D721Med (cell line): ENCODE measurements around the gene CACNA1G.

ENCODE experiments used
- DNase-seq: peaks from one replicate; pipeline ENCODE4 v3.0.0; 2011; ENCODE audit warnings: low spot score; ENCODE audit not compliant: insufficient read length
- FAIRE-seq: peaks from 2 replicates; lab custom pipeline; 2011; peaks lifted over from hg19 to GRCh38; lab: Jason Lieb, UNC
- TF ChIP-seq, protein P1 (sequence below): IDR thresholded peaks from 2 replicates; pipeline ENCODE4 v1.5.1; 2012; ENCODE audit warnings: mild to moderate bottlenecking, control low read depth; ENCODE audit not compliant: insufficient read depth; ENCODE audit errors: missing control alignments

CACNA1G gene

GRCh38 chr17:50537721-50538548, 22.6 kb upstream of the CACNA1G start:
- FAIRE-seq = no peak
- TF ChIP-seq, protein P1, sequence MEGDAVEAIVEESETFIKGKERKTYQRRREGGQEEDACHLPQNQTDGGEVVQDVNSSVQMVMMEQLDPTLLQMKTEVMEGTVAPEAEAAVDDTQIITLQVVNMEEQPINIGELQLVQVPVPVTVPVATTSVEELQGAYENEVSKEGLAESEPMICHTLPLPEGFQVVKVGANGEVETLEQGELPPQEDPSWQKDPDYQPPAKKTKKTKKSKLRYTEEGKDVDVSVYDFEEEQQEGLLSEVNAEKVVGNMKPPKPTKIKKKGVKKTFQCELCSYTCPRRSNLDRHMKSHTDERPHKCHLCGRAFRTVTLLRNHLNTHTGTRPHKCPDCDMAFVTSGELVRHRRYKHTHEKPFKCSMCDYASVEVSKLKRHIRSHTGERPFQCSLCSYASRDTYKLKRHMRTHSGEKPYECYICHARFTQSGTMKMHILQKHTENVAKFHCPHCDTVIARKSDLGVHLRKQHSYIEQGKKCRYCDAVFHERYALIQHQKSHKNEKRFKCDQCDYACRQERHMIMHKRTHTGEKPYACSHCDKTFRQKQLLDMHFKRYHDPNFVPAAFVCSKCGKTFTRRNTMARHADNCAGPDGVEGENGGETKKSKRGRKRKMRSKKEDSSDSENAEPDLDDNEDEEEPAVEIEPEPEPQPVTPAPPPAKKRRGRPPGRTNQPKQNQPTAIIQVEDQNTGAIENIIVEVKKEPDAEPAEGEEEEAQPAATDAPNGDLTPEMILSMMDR = no peak
- no peak for DNase-seq

- DNase-seq (no peak), FAIRE-seq (no peak)
- TF ChIP-seq, protein P1 = no peak
These were observed 21.7 kb upstream of the CACNA1G start for GRCh38 chr17:50538549-50539410.

DNA sequence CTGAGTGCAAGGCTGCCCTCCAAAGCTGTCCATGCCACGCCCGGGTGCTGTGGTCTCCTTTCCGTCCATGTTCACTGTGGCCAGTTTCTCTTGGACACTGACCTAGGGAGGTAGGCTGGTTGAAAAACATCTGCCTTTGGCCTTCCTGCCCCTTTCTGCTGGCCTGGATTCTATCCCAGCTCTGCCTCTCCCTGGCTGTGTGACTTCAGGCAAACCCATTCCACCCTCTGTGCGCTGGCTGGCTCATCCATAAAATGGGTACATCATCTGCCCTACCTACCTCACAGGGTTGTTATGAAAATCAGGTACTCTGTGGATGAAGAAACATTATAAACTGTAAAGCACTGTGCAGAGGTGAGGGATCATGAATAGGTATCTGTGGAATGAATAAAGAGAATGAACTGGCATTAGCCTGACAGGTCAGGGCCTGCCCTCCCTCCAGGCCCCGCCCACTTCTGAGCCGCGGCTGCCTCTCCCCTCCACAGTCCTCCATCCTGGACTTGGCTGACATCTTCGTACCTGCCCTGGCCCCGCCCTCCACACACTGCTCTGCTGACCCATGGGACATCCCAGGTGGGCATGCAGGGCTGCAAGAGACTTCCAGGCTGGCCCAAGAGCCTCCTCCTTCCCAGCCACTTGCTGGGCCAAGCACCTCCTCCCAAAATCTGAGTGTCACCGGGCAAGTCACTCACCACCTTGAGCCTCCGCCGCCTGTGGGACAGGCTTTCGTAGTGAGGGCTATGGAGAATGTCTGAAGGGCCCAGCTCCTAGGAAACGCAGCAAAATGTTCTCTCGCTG, 20.6 kb upstream of the CACNA1G start:
- TF ChIP-seq, protein P1 = no peak
- DNase-seq (no peak), FAIRE-seq (no peak)

- DNase-seq = no peak
- FAIRE-seq = no peak
- TF ChIP-seq, protein P1 = no peak
These were observed 19.7 kb upstream of the CACNA1G start for GRCh38 chr17:50540560-50541401.

GRCh38 chr17:50541402-50541715, 19.2 kb upstream of the CACNA1G start:
- FAIRE-seq = no peak
- TF ChIP-seq, protein P1 = no peak
- DNase-seq = no peak
